Dendritic cell treated with granulocyte-macrophage colony-stimulating factor and Interleukin-4, amounts not matched to agents 40 ng/mL and 50 ng/mL, for 4 days (primary cell): Measurements from ENCODE around the gene KLHL17.
"Not testable (repeated sequence)": the region's sequence is repeated elsewhere in the genome, so short reads cannot be mapped to it uniquely, and the experiment has no call there.

Source experiments
- H3K27ac Mint-ChIP-seq: one replicate; pipeline ENCODE4 v1.8.0; 2022; ENCODE audit warnings: mild to moderate bottlenecking, mixed read lengths
- H3K27me3 Mint-ChIP-seq: one replicate; pipeline ENCODE4 v1.8.0; 2022; ENCODE audit warnings: mild to moderate bottlenecking, mixed read lengths
- H3K36me3 Mint-ChIP-seq: one replicate; pipeline ENCODE4 v1.8.0; 2022; ENCODE audit warnings: low read depth, mixed read lengths
- H3K4me1 Mint-ChIP-seq: one replicate; pipeline ENCODE4 v1.8.0; 2022; ENCODE audit warnings: low read depth, mixed read lengths
- H3K4me3 Mint-ChIP-seq: one replicate; pipeline ENCODE4 v1.8.0; 2022; ENCODE audit warnings: mild to moderate bottlenecking, moderate library complexity, mixed read lengths
- H3K9me3 Mint-ChIP-seq: one replicate; pipeline ENCODE4 v1.8.0; 2022; ENCODE audit warnings: mixed read lengths
- intact Hi-C: fragments of 100-400 bp; cut with micrococcal nuclease; formaldehyde crosslinking; loops from one replicate; pipeline ENCODE4 v1.15.0; 2022

The KLHL17 gene

GRCh38 chr1:970242-970972 lies 10.0 kb downstream of the KLHL17 start:
- H3K4me3 Mint-ChIP-seq, result no peak overlapping the region
- intact Hi-C loops, result no loop called here
- H3K9me3 Mint-ChIP-seq, result no peaks in the 10 kb centered on the region
- no peak overlapping the region for H3K27ac Mint-ChIP-seq
- peaks cover 73% of the 10 kb centered on the region for H3K27me3 Mint-ChIP-seq
- peaks cover 16% of the 10 kb centered on the region for H3K4me1 Mint-ChIP-seq
- peaks cover 3% of the 10 kb centered on the region for H3K36me3 Mint-ChIP-seq

DNA sequence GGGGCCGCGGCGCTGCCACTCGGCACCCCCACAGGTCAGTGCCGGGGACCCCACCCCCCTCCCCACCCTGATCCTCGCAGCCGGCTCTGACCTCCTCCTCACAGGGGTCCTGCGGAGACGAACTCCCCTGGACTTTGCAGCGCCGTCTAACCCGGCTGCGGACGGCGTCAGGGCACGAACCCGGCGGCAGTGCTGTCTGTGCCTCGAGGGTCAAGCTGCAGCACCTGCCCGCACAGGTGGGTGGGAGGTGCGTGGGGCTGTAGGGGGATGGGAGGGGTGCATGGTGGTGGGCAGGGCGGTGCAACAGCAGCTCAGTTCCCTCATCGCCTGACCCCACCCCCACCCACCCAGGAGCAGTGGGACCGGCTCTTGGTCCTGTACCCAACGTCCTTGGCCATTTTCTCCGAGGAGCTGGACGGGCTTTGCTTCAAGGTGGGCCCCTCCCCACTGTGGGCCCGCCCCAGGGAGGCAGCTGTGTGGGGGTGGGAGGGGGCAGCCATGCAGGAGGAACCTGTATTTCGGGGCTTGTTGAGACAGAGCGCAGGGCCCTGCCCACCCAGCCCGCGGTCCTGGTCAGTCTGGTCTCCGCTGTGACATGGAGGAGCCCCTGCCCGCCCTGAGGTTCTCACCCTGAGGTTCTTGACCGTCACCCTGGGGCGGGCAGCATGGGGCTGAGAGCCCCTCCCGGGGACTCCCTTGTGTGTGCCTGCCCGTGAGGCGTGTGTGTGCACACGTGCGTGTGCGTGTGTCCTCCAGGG lies 10.8 kb downstream of the KLHL17 start:
- Mint-ChIP-seq H3K9me3 (no peaks in the 10 kb centered on the region), H3K27ac (no peak overlapping the region), H3K4me3 (no peak overlapping the region), H3K4me1 (peaks cover 14% of the 10 kb centered on the region), H3K27me3 (peaks cover 77% of the 10 kb centered on the region), H3K36me3 (no peaks in the 10 kb centered on the region)
- intact Hi-C loops, result no loop called here

DNA sequence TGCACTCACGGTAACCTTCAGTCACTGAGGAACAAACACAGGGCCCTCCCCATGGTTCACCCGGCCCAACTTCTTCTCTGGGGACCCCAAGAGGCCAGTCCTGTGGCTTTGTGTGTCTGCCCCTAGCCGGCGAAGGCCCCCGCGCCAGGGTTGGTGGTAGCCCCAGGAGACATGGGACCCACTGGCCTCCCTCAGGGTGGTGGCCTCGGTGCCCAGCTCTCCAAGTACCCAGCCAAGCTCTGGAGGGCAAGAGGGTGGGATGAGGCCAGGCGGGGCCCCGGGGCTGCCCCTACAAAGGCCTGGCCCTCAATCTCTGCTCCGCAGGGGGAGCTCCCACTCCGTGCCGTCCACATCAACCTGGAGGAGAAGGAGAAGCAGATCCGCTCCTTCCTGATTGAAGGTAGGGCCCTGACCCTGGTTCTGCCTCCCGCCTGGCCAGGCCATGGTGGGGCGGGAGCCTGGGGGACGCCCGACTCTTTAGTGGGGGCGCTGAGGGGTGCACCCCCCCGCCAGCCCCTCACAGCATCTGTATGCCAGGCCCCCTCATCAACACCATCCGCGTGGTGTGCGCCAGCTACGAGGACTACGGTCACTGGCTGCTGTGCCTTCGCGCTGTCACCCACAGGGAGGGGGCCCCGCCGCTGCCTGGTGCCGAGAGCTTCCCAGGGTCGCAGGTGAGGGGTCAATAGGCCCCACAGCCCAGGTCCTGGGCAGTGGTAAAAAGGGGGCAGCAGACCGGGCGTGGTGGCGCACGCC lies 11.5 kb downstream of the KLHL17 start:
- no peak overlapping the region for H3K27ac Mint-ChIP-seq

GRCh38 chr1:972726-973458 lies 12.5 kb downstream of the KLHL17 start:
- Mint-ChIP-seq H3K27me3 (peaks cover 69% of the 10 kb centered on the region), H3K4me3 (no peak overlapping the region), H3K4me1 (peaks cover 5% of the 10 kb centered on the region), H3K27ac (no peak overlapping the region), H3K9me3 (no peaks in the 10 kb centered on the region), H3K36me3 (no peaks in the 10 kb centered on the region)
- intact Hi-C loops, result no loop called here

More for the DNA sequence above, 11.5 kb downstream of the KLHL17 start:
- Mint-ChIP-seq H3K4me3 (no peak overlapping the region), H3K9me3 (no peaks in the 10 kb centered on the region), H3K27me3 (peaks cover 77% of the 10 kb centered on the region), H3K4me1 (peaks cover 9% of the 10 kb centered on the region), H3K36me3 (no peaks in the 10 kb centered on the region)
- intact Hi-C loops, result no loop called here

DNA sequence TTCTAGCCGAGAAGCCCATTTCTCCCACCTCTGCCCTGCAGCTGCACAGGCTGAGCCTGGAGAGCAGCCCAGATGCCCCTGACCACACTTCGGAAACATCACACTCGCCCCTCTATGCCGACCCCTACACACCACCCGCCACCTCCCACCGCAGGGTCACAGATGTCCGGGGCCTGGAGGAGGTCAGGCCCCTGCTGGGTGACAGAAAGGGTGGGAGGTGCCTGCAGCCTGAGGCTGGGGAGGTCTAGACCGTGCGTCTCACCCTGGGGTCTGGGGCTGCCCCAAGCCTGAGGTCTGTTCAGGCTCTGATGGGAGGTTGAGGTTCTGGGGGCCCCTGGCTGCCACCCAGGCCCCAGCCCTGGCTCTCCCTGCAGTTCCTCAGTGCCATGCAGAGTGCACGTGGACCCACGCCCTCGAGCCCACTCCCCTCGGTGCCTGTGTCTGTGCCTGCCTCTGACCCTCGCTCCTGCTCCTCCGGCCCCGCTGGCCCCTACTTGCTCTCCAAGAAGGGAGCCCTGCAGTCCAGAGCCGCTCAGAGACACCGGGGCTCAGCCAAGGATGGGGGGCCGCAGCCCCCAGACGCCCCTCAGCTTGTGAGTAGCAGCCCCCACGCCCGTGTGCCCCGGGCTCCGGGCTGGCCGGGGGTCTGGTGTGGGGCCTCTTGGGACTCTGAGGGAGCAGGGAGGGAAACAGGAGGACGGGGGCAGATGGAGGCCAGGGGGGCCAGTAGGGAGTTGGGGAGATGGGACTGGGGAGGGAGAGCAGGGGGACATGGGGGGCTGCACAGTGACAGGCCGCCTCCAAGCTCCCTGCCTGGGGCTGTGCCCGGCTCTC lies 13.3 kb downstream of the KLHL17 start:
- peaks cover 5% of the 10 kb centered on the region for H3K4me1 Mint-ChIP-seq
- H3K27ac Mint-ChIP-seq, result no peak overlapping the region
- intact Hi-C loops, result no loop called here
- H3K27me3 Mint-ChIP-seq, result peaks cover 65% of the 10 kb centered on the region
- H3K36me3 Mint-ChIP-seq, result no peaks in the 10 kb centered on the region
- no peaks in the 10 kb centered on the region for H3K9me3 Mint-ChIP-seq
- H3K4me3 Mint-ChIP-seq, result no peak overlapping the region

DNA sequence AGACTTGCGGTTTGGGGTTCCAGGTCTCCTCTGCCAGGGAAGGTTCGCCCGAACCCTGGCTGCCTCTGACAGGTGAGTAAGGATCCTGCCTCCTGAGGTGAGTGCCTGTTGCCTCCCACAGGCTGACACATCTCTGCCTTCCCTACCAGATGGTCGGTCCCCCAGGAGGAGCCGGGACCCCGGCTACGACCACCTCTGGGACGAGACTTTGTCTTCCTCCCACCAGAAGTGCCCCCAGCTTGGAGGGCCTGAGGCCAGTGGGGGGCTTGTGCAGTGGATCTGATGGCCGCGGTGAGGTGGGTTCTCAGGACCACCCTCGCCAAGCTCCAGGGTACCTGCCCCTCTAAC lies 13.9 kb downstream of the KLHL17 start:
- H3K9me3 Mint-ChIP-seq, result no peaks in the 10 kb centered on the region
- peaks cover 64% of the 10 kb centered on the region for H3K27me3 Mint-ChIP-seq
- H3K27ac Mint-ChIP-seq, result no peak overlapping the region
- no peak overlapping the region for H3K4me3 Mint-ChIP-seq
- peaks cover 5% of the 10 kb centered on the region for H3K4me1 Mint-ChIP-seq
- H3K36me3 Mint-ChIP-seq, result no peaks in the 10 kb centered on the region
- intact Hi-C loops, result no loop called here

GRCh38 chr1:974687-975328 lies 14.4 kb downstream of the KLHL17 start:
- H3K4me3 Mint-ChIP-seq, result no peak overlapping the region
- H3K9me3 Mint-ChIP-seq, result no peaks in the 10 kb centered on the region
- H3K27me3 Mint-ChIP-seq, result peaks cover 62% of the 10 kb centered on the region
- no peak overlapping the region for H3K27ac Mint-ChIP-seq
- no peaks in the 10 kb centered on the region for H3K36me3 Mint-ChIP-seq
- intact Hi-C loops, result no loop called here
- H3K4me1 Mint-ChIP-seq, result peaks cover 5% of the 10 kb centered on the region

GRCh38 chr1:975365-975764 lies 15.0 kb downstream of the KLHL17 start:
- Mint-ChIP-seq H3K9me3 (no peaks in the 10 kb centered on the region), H3K36me3 (no peaks in the 10 kb centered on the region), H3K27me3 (peaks cover 60% of the 10 kb centered on the region), H3K27ac (no peak overlapping the region), H3K4me3 (no peak overlapping the region), H3K4me1 (peaks cover 5% of the 10 kb centered on the region)
- intact Hi-C loops, result no loop called here

- intact Hi-C loops, result loop anchor here (1.0 kb wide), 1 partner anchor 72 kb away; no protein-coding TSS in a partner anchor
- Mint-ChIP-seq H3K4me1 (peaks cover 5% of the 10 kb centered on the region), H3K27ac (no peak overlapping the region), H3K27me3 (peaks cover 59% of the 10 kb centered on the region), H3K4me3 (no peak overlapping the region), H3K36me3 (no peaks in the 10 kb centered on the region), H3K9me3 (no peaks in the 10 kb centered on the region)
These were observed 15.7 kb downstream of the KLHL17 start for GRCh38 chr1:975896-976683.

DNA sequence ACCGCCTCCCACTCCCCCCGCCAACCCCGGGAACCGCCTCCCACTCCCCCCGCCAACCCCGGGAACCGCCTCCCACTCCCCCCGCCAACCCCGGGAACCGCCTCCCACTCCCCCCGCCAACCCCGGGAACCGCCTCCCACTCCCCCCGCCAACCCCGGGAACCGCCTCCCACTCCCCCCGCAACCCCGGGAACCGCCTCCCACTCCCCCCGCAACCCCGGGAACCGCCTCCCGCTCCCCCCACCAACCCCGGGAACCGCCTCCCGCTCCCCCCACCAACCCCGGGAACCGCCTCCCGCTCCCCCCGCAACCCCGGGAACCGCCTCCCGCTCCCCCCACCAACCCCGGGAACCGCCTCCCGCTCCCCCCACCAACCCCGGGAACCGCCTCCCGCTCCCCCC lies 16.4 kb downstream of the KLHL17 start:
- not testable (repeated sequence) for H3K4me1 Mint-ChIP-seq, H3K27ac Mint-ChIP-seq, H3K36me3 Mint-ChIP-seq, H3K9me3 Mint-ChIP-seq, H3K4me3 Mint-ChIP-seq
- peaks cover 56% of the 10 kb centered on the region for H3K27me3 Mint-ChIP-seq
- intact Hi-C loops, result loop anchor here (1.0 kb wide), 1 partner anchor 72 kb away; no protein-coding TSS in a partner anchor

DNA sequence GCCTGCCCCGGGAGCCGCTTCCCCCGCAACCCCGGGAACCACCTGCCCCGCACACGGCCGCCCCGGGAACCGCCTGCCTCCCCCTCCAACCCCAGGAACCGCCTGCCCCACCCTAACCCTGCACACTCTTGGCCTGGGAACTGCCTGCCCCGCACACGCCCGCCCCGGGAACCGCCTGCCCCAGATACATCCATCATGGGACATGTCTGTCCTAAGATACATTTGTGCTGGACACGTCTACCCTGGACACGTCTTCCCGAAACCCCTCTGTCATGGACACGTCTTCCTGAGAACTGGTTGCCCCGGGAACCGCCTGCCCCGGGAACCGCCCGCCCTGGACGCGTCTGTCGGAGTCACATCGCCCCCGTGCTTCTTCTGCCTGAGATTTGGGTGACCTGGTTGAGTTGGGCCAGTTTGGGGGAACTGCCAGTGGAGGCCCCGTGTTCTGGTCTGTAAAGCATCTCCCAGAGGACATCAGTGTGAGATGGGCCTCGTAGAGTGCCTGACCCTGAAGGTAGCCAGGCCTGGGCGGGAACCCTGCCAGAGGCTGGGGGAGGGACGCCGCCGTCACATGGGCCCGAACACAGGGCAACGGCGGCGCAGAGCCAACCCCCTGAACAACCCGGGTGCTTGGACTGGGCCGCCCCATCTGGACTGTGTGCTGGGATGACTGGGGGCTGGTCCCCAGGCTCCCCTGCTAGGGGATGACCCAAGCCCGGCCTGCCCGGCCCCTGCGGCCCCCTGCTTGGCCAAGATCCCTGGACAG lies 17.9 kb downstream of the KLHL17 start:
- Mint-ChIP-seq H3K36me3 (no peaks in the 10 kb centered on the region), H3K4me1 (peaks cover 5% of the 10 kb centered on the region), H3K27me3 (peaks cover 55% of the 10 kb centered on the region), H3K9me3 (no peaks in the 10 kb centered on the region), H3K27ac (no peak overlapping the region), H3K4me3 (no peak overlapping the region)
- intact Hi-C loops, result no loop called here
